T-cell (primary cell): Measurements from ENCODE around the gene NPAS3. TPM values are rescaled to one million over a fixed set of nuclear protein-coding genes. Genes with fewer than 3 reads are reported as not detected.

Source experiments
- ATAC-seq, 4 experiments: fragments of 200-7000 bp in 3 of 4; fragments of 150-1000 bp in 1 of 4; cut with Tn5 transposase; replicated peaks in 1 of 4; 1 replicate in 3 of 4; 2 replicates in 1 of 4; pipeline ENCODE4 v1.10.0; 2021; ENCODE audit warnings: moderate library complexity in 3 of 4, mild to moderate bottlenecking in 2 of 4, moderate number of reproducible peaks in 1 of 4
- CTCF ChIA-PET, 2 donors: fragments of 300-600 bp; sonication (Branson Sonifier 250); formaldehyde crosslinking; loops; one replicate each; lab custom pipeline; 2022; ENCODE audit warnings: antibody characterized with exemption in 2 of 2; lab: Charles Lee
- POLR2A ChIA-PET, 2 donors: fragments of 300-600 bp; sonication (Branson Sonifier 250); formaldehyde crosslinking; loops; one replicate each; lab custom pipeline; 2022; ENCODE audit warnings: antibody characterized with exemption in 2 of 2; lab: Charles Lee
- DNase-seq, 35 experiments: peaks; one replicate each; pipeline versions ENCODE4 v3.0.0 to v3.0.0-alpha.2; 2013 to 2023
- H3K27ac ChIP-seq: one replicate; pipeline ENCODE4 v1.5.1; 2013; ENCODE audit warnings: low read length
- H3K27me3 ChIP-seq, 2 experiments: replicated peaks in 1 of 2; 1 replicate in 1 of 2; 2 replicates in 1 of 2; pipeline versions ENCODE4 v1.6.1 to v1.7.0; 2013; ENCODE audit warnings: low read length in 1 of 2, mixed read lengths in 1 of 2; ENCODE audit not compliant: control insufficient read depth in 2 of 2, insufficient read depth in 2 of 2; ENCODE audit errors: extremely low read depth in 1 of 2
- H3K36me3 ChIP-seq, 2 donors: 1 replicate in 1 of 2; 2 replicates in 1 of 2; pipeline versions ENCODE4 v1.6.1 to v1.7.0; 2013; ENCODE audit warnings: low read length in 1 of 2; ENCODE audit not compliant: control insufficient read depth in 2 of 2, insufficient read depth in 1 of 2; ENCODE audit errors: extremely low read depth in 1 of 2
- H3K4me1 ChIP-seq, 2 experiments: 1 replicate in 1 of 2; 2 replicates in 1 of 2; pipeline versions ENCODE4 v1.6.1 to v1.7.0; 2013; ENCODE audit warnings: low read length in 2 of 2, mixed read lengths in 1 of 2; ENCODE audit not compliant: insufficient read depth in 2 of 2, control insufficient read depth in 1 of 2; ENCODE audit errors: extremely low read depth in 1 of 2
- H3K4me3 ChIP-seq, 2 donors: 1 replicate in 1 of 2; 2 replicates in 1 of 2; pipeline versions ENCODE4 v1.5.1 to v1.7.0; 2013; ENCODE audit warnings: mild to moderate bottlenecking in 2 of 2, low read length in 1 of 2, moderate library complexity in 1 of 2; ENCODE audit not compliant: control insufficient read depth in 1 of 2; ENCODE audit errors: extremely low read depth in 1 of 2
- H3K9me3 ChIP-seq: 2 replicates; pipeline ENCODE4 v1.7.0; 2013
- H3K27ac Mint-ChIP-seq, 2 donors: one replicate each; pipeline ENCODE4 v1.8.0; 2020 to 2021; ENCODE audit warnings: mild to moderate bottlenecking in 2 of 2, mixed read lengths in 2 of 2
- H3K27me3 Mint-ChIP-seq, 2 donors: one replicate each; pipeline ENCODE4 v1.8.0; 2021 to 2022; ENCODE audit warnings: mixed read lengths in 2 of 2
- H3K36me3 Mint-ChIP-seq: one replicate; pipeline ENCODE4 v1.8.0; 2021; ENCODE audit warnings: mixed read lengths
- H3K4me1 Mint-ChIP-seq, 3 donors: one replicate each; pipeline ENCODE4 v1.8.0; 2020 to 2022; ENCODE audit warnings: mixed read lengths in 3 of 3, mild to moderate bottlenecking in 1 of 3
- H3K4me3 Mint-ChIP-seq, 3 donors: one replicate each; pipeline ENCODE4 v1.8.0; 2020 to 2022; ENCODE audit warnings: mild to moderate bottlenecking in 3 of 3, mixed read lengths in 3 of 3, moderate library complexity in 3 of 3
- H3K9me3 Mint-ChIP-seq, 3 donors: one replicate each; pipeline ENCODE4 v1.8.0; 2020 to 2022; ENCODE audit warnings: mixed read lengths in 3 of 3
- WGBS: methylation state at CpG from one replicate; pipeline ENCODE4 v1.1.5; 2013; ENCODE audit warnings: missing lambda C conversion rate; ENCODE audit not compliant: insufficient coverage; 5-methylcytosine and 5-hydroxymethylcytosine counted together
- total RNA-seq, 35 experiments: library from RNA in 6 of 35; stranded (reverse) in 6 of 35; fragments of 120-200 nt in 1 of 35; gene quantifications; one replicate each; pipeline versions ENCODE4 v1.2.1 to v1.2.4 and lab custom pipeline; 2013 to 2026

NPAS3 gene
- total RNA-seq, 5 donors from 2014 or later (not counting 1 experiment from before 2014, with no cell fraction given): 0.10 TPM; not detected in 4

- no peak overlapping the region for H3K4me3 ChIP-seq
- H3K4me1 ChIP-seq: no peaks in the 10 kb centered on the region
- Mint-ChIP-seq H3K9me3 (peaks cover 0 to 5% (median 0%) of the 10 kb centered on the region in 3 donors), H3K4me1 (no peaks in the 10 kb centered on the region), H3K36me3 (no peaks in the 10 kb centered on the region), H3K27ac (no peak overlapping the region), H3K27me3 (peaks cover 8 to 23% of the 10 kb centered on the region in 2 donors), H3K4me3 (no peak overlapping the region)
- no CpG with 5 or more reads among the region's 2 CpGs for WGBS
- no peak for DNase-seq
- no peak overlapping the region for H3K27ac ChIP-seq
- POLR2A ChIA-PET: interaction anchor here in 1 of 2 donors (0.6 kb wide), 1 partner anchor 915 kb away, joined by 3 read pairs; no protein-coding TSS in a partner anchor
- peaks cover 0 to 2% of the 10 kb centered on the region in 2 experiments for H3K27me3 ChIP-seq
- H3K9me3 ChIP-seq: no peaks in the 10 kb centered on the region
- no peak for ATAC-seq
- CTCF ChIA-PET: no interaction called here
- H3K36me3 ChIP-seq: no peaks in the 10 kb centered on the region
Measured at GRCh38 chr14:33811721-33812120, 873.0 kb downstream of the NPAS3 start.

- peaks cover 0 to 5% (median 0%) of the 10 kb centered on the region in 3 donors for H3K9me3 Mint-ChIP-seq
Measured at GRCh38 chr14:33812181-33812580, 873.5 kb downstream of the NPAS3 start.

GRCh38 chr14:33812601-33813000, 873.9 kb downstream of the NPAS3 start:
- Mint-ChIP-seq H3K27me3 (peaks cover 8 to 31% of the 10 kb centered on the region in 2 donors), H3K4me3 (no peak overlapping the region), H3K4me1 (no peaks in the 10 kb centered on the region), H3K9me3 (peaks cover 0 to 5% (median 0%) of the 10 kb centered on the region in 3 donors), H3K36me3 (no peaks in the 10 kb centered on the region), H3K27ac (no peak overlapping the region)
- 50% methylated on average over 1 of the region's 2 CpGs for WGBS
- Histone ChIP-seq H3K27me3 (peaks cover 0 to 2% of the 10 kb centered on the region in 2 experiments), H3K4me1 (no peaks in the 10 kb centered on the region), H3K27ac (no peak overlapping the region), H3K9me3 (no peaks in the 10 kb centered on the region), H3K4me3 (no peak overlapping the region), H3K36me3 (no peaks in the 10 kb centered on the region)
- no peak for ATAC-seq
- ChIA-PET POLR2A (no interaction called here), CTCF (no interaction called here)
- no peak for DNase-seq

More at GRCh38 chr14:33812181-33812580, 873.5 kb downstream of the NPAS3 start:
- H3K27ac Mint-ChIP-seq: no peak overlapping the region
- H3K4me1 Mint-ChIP-seq: no peaks in the 10 kb centered on the region
- H3K9me3 ChIP-seq: no peaks in the 10 kb centered on the region
- WGBS: no CpG with 5 or more reads among the region's 7 CpGs
- no peak overlapping the region for H3K4me3 ChIP-seq
- H3K4me1 ChIP-seq: no peaks in the 10 kb centered on the region
- no peaks in the 10 kb centered on the region for H3K36me3 ChIP-seq
- no peak overlapping the region for H3K4me3 Mint-ChIP-seq
- no peak overlapping the region for H3K27ac ChIP-seq
- no peak for DNase-seq
- ATAC-seq: no peak
- peaks cover 8 to 28% of the 10 kb centered on the region in 2 donors for H3K27me3 Mint-ChIP-seq
- H3K27me3 ChIP-seq: peaks cover 0 to 2% of the 10 kb centered on the region in 2 experiments
- ChIA-PET POLR2A (no interaction called here), CTCF (no interaction called here)
- H3K36me3 Mint-ChIP-seq: no peaks in the 10 kb centered on the region

- Histone ChIP-seq H3K9me3 (no peaks in the 10 kb centered on the region), H3K27me3 (peaks cover 0 to 2% of the 10 kb centered on the region in 2 experiments), H3K27ac (no peak overlapping the region), H3K4me3 (no peak overlapping the region), H3K4me1 (no peaks in the 10 kb centered on the region), H3K36me3 (no peaks in the 10 kb centered on the region)
- H3K27me3 Mint-ChIP-seq: peaks cover 8 to 34% of the 10 kb centered on the region in 2 donors
- no peak for ATAC-seq
- no peak overlapping the region for H3K4me3 Mint-ChIP-seq
- H3K4me1 Mint-ChIP-seq: no peaks in the 10 kb centered on the region
- no peak for DNase-seq
- H3K36me3 Mint-ChIP-seq: no peaks in the 10 kb centered on the region
- H3K9me3 Mint-ChIP-seq: peaks cover 0 to 5% (median 0%) of the 10 kb centered on the region in 3 donors
- ChIA-PET CTCF (no interaction called here), POLR2A (no interaction called here)
- 19% methylated on average over 2 of the region's 2 CpGs for WGBS
- H3K27ac Mint-ChIP-seq: no peak overlapping the region
Measured at GRCh38 chr14:33814010-33814409, 875.3 kb downstream of the NPAS3 start.

- ChIA-PET POLR2A (no interaction called here), CTCF (interaction anchor here in 1 of 2 donors (1.4 to 2.0 kb wide), 2 partner anchors 265 to 267 kb away, joined by 4 to 6 read pairs; no protein-coding TSS in a partner anchor)
- 93% methylated on average over 7 of the region's 16 CpGs for WGBS
- Histone ChIP-seq H3K36me3 (no peaks in the 10 kb centered on the region), H3K27me3 (peaks cover 0 to 2% of the 10 kb centered on the region in 2 experiments), H3K9me3 (no peaks in the 10 kb centered on the region), H3K27ac (no peak overlapping the region), H3K4me1 (no peaks in the 10 kb centered on the region), H3K4me3 (no peak overlapping the region)
- ATAC-seq: no peak
- Mint-ChIP-seq H3K27me3 (no peaks in the 10 kb centered on the region), H3K9me3 (peaks cover 0 to 2% (median 0%) of the 10 kb centered on the region in 3 donors), H3K4me3 (no peak overlapping the region), H3K36me3 (no peaks in the 10 kb centered on the region), H3K4me1 (no peaks in the 10 kb centered on the region), H3K27ac (no peak overlapping the region)
- DNase-seq: no peak
Measured at GRCh38 chr14:33833706-33834465, 895.2 kb downstream of the NPAS3 start.

GRCh38 chr14:33834466-33835260, 896.0 kb downstream of the NPAS3 start:
- DNase-seq (no peak), ATAC-seq (no peak)
- Mint-ChIP-seq H3K27me3 (no peaks in the 10 kb centered on the region), H3K27ac (no peak overlapping the region), H3K9me3 (peaks cover 0 to 2% (median 0%) of the 10 kb centered on the region in 3 donors), H3K36me3 (no peaks in the 10 kb centered on the region), H3K4me3 (no peak overlapping the region), H3K4me1 (peaks cover 3 to 5% (median 4%) of the 10 kb centered on the region in 3 donors)
- CTCF ChIA-PET: interaction anchor here in 1 of 2 donors (1.4 to 2.0 kb wide), 2 partner anchors 264 to 266 kb away, joined by 4 to 6 read pairs; no protein-coding TSS in a partner anchor
- Histone ChIP-seq H3K27ac (no peak overlapping the region), H3K27me3 (peaks cover 0 to 2% of the 10 kb centered on the region in 2 experiments), H3K36me3 (no peaks in the 10 kb centered on the region), H3K4me1 (no peaks in the 10 kb centered on the region), H3K4me3 (no peak overlapping the region), H3K9me3 (no peaks in the 10 kb centered on the region)
- WGBS: 69% methylated on average over 3 of the region's 8 CpGs
- POLR2A ChIA-PET: no interaction called here
